Astrocyte (in vitro differentiated cells and primary cell): Measurements from ENCODE around the gene GPX4. TPM values are rescaled to one million over a fixed set of nuclear protein-coding genes. Genes with fewer than 3 reads are reported as not detected.

Experiments used
- DNase-seq: peaks from one replicate; pipeline ENCODE4 v3.0.0-alpha.2; 2010; ENCODE audit warnings: low read depth
- FAIRE-seq: peaks from 2 replicates; lab custom pipeline; 2011; peaks lifted over from hg19 to GRCh38; lab: Jason Lieb, UNC
- H2AFZ ChIP-seq: 2 replicates; pipeline ENCODE4 v1.6.0; 2012; ENCODE audit warnings: low read depth, low read length, inconsistent platforms
- H3K27ac ChIP-seq: 2 replicates; pipeline ENCODE4 v1.5.1; 2011; ENCODE audit warnings: low read depth, low read length, inconsistent platforms
- H3K27me3 ChIP-seq: 2 replicates; pipeline ENCODE4 v1.6.0; 2011; ENCODE audit warnings: low read length, inconsistent platforms; ENCODE audit not compliant: insufficient read depth
- H3K36me3 ChIP-seq: 2 replicates; pipeline ENCODE4 v1.5.1; 2011; ENCODE audit warnings: low read length, inconsistent platforms; ENCODE audit not compliant: insufficient read depth
- H3K4me1 ChIP-seq: 2 replicates; pipeline ENCODE4 v1.5.1; 2011; ENCODE audit warnings: low read length, inconsistent platforms; ENCODE audit not compliant: insufficient read depth
- H3K4me2 ChIP-seq: 2 replicates; pipeline ENCODE4 v1.6.0; 2012; ENCODE audit warnings: low read length, inconsistent platforms
- H3K4me3 ChIP-seq: 2 replicates; pipeline ENCODE4 v1.5.1; 2011; ENCODE audit warnings: low read depth, mild to moderate bottlenecking, low read length, inconsistent platforms; ENCODE audit not compliant: insufficient read depth
- H3K79me2 ChIP-seq: 2 replicates; pipeline ENCODE4 v1.6.0; 2012; ENCODE audit warnings: mild to moderate bottlenecking, low read length, inconsistent platforms; ENCODE audit not compliant: insufficient read depth
- H3K9ac ChIP-seq: 2 replicates; pipeline ENCODE4 v1.6.0; 2012; ENCODE audit warnings: mild to moderate bottlenecking, low read length, inconsistent platforms
- H3K9me3 ChIP-seq: 2 replicates; pipeline ENCODE4 v1.5.1; 2012; ENCODE audit warnings: low read depth, mild to moderate bottlenecking, low read length, inconsistent platforms; ENCODE audit not compliant: insufficient read depth
- H4K20me1 ChIP-seq: 2 replicates; pipeline ENCODE4 v1.6.0; 2012; ENCODE audit warnings: low read length, inconsistent platforms; ENCODE audit not compliant: insufficient read depth
- H3K27ac Mint-ChIP-seq: one replicate; pipeline ENCODE4 v1.8.0; 2021; ENCODE audit warnings: mild to moderate bottlenecking, mixed read lengths; ENCODE audit not compliant: unreplicated experiment
- H3K27me3 Mint-ChIP-seq: one replicate; pipeline ENCODE4 v1.8.0; 2021; ENCODE audit warnings: low read depth, mixed read lengths; ENCODE audit not compliant: unreplicated experiment
- H3K36me3 Mint-ChIP-seq: one replicate; pipeline ENCODE4 v1.8.0; 2021; ENCODE audit warnings: low read depth, mixed read lengths; ENCODE audit not compliant: unreplicated experiment
- H3K4me1 Mint-ChIP-seq: one replicate; pipeline ENCODE4 v1.8.0; 2021; ENCODE audit warnings: low read depth, mixed read lengths; ENCODE audit not compliant: unreplicated experiment
- H3K4me3 Mint-ChIP-seq: one replicate; pipeline ENCODE4 v1.8.0; 2021; ENCODE audit warnings: mild to moderate bottlenecking, moderate library complexity, mixed read lengths; ENCODE audit not compliant: unreplicated experiment
- H3K9me3 Mint-ChIP-seq: one replicate; pipeline ENCODE4 v1.8.0; 2021; ENCODE audit warnings: mild to moderate bottlenecking, mixed read lengths; ENCODE audit not compliant: unreplicated experiment
- EZH2 ChIP-seq: IDR thresholded peaks from 2 replicates; pipeline ENCODE4 v1.6.1; 2012; ENCODE audit warnings: mild to moderate bottlenecking, low read length, inconsistent platforms; ENCODE audit not compliant: insufficient read depth
- total RNA-seq: library from RNA; stranded (reverse); gene quantifications from 2 replicates; pipeline ENCODE4 v1.2.1, GENCODE V29; 2021
- TF ChIP-seq, protein P1 (sequence below): IDR thresholded peaks from 2 replicates; pipeline ENCODE4 v1.5.1; 2011; ENCODE audit warnings: low read depth, mild to moderate bottlenecking, inconsistent platforms, low read length, moderate library complexity; ENCODE audit not compliant: insufficient read depth

Gene GPX4
- total RNA-seq, 1 donor from 2014 or later: 325 TPM

- H2AFZ ChIP-seq: no peak overlapping the region
- H3K36me3 ChIP-seq: no peaks in the 10 kb centered on the region
- Mint-ChIP-seq H3K27ac (no peak overlapping the region), H3K9me3 (no peaks in the 10 kb centered on the region), H3K4me3 (no peak overlapping the region), H3K4me1 (peaks cover 4% of the 10 kb centered on the region), H3K36me3 (no peaks in the 10 kb centered on the region), H3K27me3 (no peaks in the 10 kb centered on the region)
- no peak overlapping the region for H3K27ac ChIP-seq
- H3K9me3 ChIP-seq: no peaks in the 10 kb centered on the region
- H3K27me3 ChIP-seq: no peaks in the 10 kb centered on the region
- peaks cover 20% of the 10 kb centered on the region for H3K4me1 ChIP-seq
- no peak overlapping the region for H3K4me2 ChIP-seq
- H3K9ac ChIP-seq: no peak overlapping the region
- H4K20me1 ChIP-seq: peaks cover 40% of the 10 kb centered on the region
- H3K4me3 ChIP-seq: no peak overlapping the region
- FAIRE-seq (no peak), DNase-seq (no peak)
- TF ChIP-seq, protein P1, sequence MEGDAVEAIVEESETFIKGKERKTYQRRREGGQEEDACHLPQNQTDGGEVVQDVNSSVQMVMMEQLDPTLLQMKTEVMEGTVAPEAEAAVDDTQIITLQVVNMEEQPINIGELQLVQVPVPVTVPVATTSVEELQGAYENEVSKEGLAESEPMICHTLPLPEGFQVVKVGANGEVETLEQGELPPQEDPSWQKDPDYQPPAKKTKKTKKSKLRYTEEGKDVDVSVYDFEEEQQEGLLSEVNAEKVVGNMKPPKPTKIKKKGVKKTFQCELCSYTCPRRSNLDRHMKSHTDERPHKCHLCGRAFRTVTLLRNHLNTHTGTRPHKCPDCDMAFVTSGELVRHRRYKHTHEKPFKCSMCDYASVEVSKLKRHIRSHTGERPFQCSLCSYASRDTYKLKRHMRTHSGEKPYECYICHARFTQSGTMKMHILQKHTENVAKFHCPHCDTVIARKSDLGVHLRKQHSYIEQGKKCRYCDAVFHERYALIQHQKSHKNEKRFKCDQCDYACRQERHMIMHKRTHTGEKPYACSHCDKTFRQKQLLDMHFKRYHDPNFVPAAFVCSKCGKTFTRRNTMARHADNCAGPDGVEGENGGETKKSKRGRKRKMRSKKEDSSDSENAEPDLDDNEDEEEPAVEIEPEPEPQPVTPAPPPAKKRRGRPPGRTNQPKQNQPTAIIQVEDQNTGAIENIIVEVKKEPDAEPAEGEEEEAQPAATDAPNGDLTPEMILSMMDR: no peak
- no peak for TF ChIP-seq EZH2
- peaks cover 23% of the 10 kb centered on the region for H3K79me2 ChIP-seq
These were observed 4.0 kb downstream of the GPX4 start for GRCh38 chr19:1107661-1108261.

- H3K4me3 Mint-ChIP-seq: no peak overlapping the region
- no peak for FAIRE-seq
- TF ChIP-seq, protein P1: no peak
- TF ChIP-seq EZH2: no peak
These were observed 4.7 kb downstream of the GPX4 start for GRCh38 chr19:1108291-1109031.

GRCh38 chr19:1109032-1109551, 5.3 kb downstream of the GPX4 start:
- TF ChIP-seq, protein P1: no peak
- TF ChIP-seq EZH2: no peak
- H3K27ac Mint-ChIP-seq: no peak overlapping the region
- H3K27me3 Mint-ChIP-seq: no peaks in the 10 kb centered on the region
- no peak for DNase-seq
- Histone ChIP-seq H3K27ac (no peak overlapping the region), H3K9ac (no peak overlapping the region), H2AFZ (no peak overlapping the region), H3K79me2 (peaks cover 23% of the 10 kb centered on the region), H3K4me2 (no peak overlapping the region), H3K9me3 (no peaks in the 10 kb centered on the region), H3K36me3 (no peaks in the 10 kb centered on the region), H3K4me3 (no peak overlapping the region), H3K27me3 (no peaks in the 10 kb centered on the region), H4K20me1 (peaks cover 46% of the 10 kb centered on the region), H3K4me1 (peaks cover 22% of the 10 kb centered on the region)
- no peak for FAIRE-seq
- H3K36me3 Mint-ChIP-seq: no peaks in the 10 kb centered on the region
- H3K4me1 Mint-ChIP-seq: no peaks in the 10 kb centered on the region
- no peak overlapping the region for H3K4me3 Mint-ChIP-seq
- H3K9me3 Mint-ChIP-seq: no peaks in the 10 kb centered on the region

More at GRCh38 chr19:1108291-1109031, 4.7 kb downstream of the GPX4 start:
- H3K27me3 Mint-ChIP-seq: no peaks in the 10 kb centered on the region
- H3K36me3 Mint-ChIP-seq: no peaks in the 10 kb centered on the region
- Histone ChIP-seq H3K79me2 (peaks cover 23% of the 10 kb centered on the region), H3K36me3 (no peaks in the 10 kb centered on the region), H3K4me1 (peaks cover 18% of the 10 kb centered on the region), H3K9me3 (no peaks in the 10 kb centered on the region), H3K4me3 (no peak overlapping the region), H2AFZ (no peak overlapping the region), H4K20me1 (peaks cover 43% of the 10 kb centered on the region), H3K27me3 (no peaks in the 10 kb centered on the region), H3K9ac (no peak overlapping the region), H3K27ac (no peak overlapping the region), H3K4me2 (no peak overlapping the region)
- no peaks in the 10 kb centered on the region for H3K9me3 Mint-ChIP-seq
- no peak overlapping the region for H3K27ac Mint-ChIP-seq
- DNase-seq: no peak
- H3K4me1 Mint-ChIP-seq: peaks cover 2% of the 10 kb centered on the region
